ENCODE data around the gene SSR2. TPM values are rescaled to one million over a fixed set of nuclear protein-coding genes. Genes with fewer than 3 reads are reported as not detected.

SSR2 gene
- polyA plus RNA-seq, 4 donors = 349 to 450 (median 397) TPM

Other genes with a start within 250 kb of the SSR2 start
- gene GON4L, start 163.7 kb downstream of the SSR2 start, polyA plus RNA-seq (ENCODE audit: insufficient read length in 4 of 4) = 10 to 100 TPM; 31.1 to 62.9 (median 50.4) TPM
- gene SYT11, start 161.4 kb downstream of the SSR2 start, polyA plus RNA-seq (ENCODE audit: insufficient read length in 4 of 4) = 10 to 100 TPM; 17.2 to 21.4 (median 20.4) TPM
- gene RIT1, start 109.6 kb downstream of the SSR2 start, polyA plus RNA-seq (ENCODE audit: insufficient read length in 4 of 4) = 10 to 100 TPM; 42.9 to 60.3 (median 47.6) TPM
- 10 to 100 TPM; 39.4 to 88.1 (median 60.5) TPM for gene KHDC4, start 86.5 kb downstream of the SSR2 start, polyA plus RNA-seq (ENCODE audit: insufficient read length in 4 of 4)
- under 1 TPM; 0.14 to 0.23 (median 0.19) TPM for gene RXFP4, start 79.3 kb downstream of the SSR2 start, polyA plus RNA-seq (ENCODE audit: insufficient read length in 4 of 4)
- gene ARHGEF2, start 42.4 kb downstream of the SSR2 start, polyA plus RNA-seq (ENCODE audit: insufficient read length in 4 of 4) = 10 to 100 TPM; 77.9 to 97.8 (median 81.2) TPM
- 10 to 100 TPM; 46.9 to 61.7 (median 51.8) TPM for gene UBQLN4, start 32.8 kb upstream of the SSR2 start, polyA plus RNA-seq (ENCODE audit: insufficient read length in 4 of 4)
- 10 to 100 TPM; 53.9 to 67.9 (median 60.2) TPM for gene LAMTOR2, start 33.8 kb upstream of the SSR2 start, polyA plus RNA-seq (ENCODE audit: insufficient read length in 4 of 4)
- gene RAB25, start 40.2 kb upstream of the SSR2 start, polyA plus RNA-seq (ENCODE audit: insufficient read length in 4 of 4) = 10 to 100 TPM; 51.0 to 63.6 (median 55.5) TPM
- 10 to 100 TPM; 40.9 to 53.6 (median 46.9) TPM for gene MEX3A, start 61.5 kb upstream of the SSR2 start, polyA plus RNA-seq (ENCODE audit: insufficient read length in 4 of 4)
- gene LMNA, start 93.8 kb upstream of the SSR2 start, polyA plus RNA-seq (ENCODE audit: insufficient read length in 4 of 4) = 100 to 1,000 TPM in 3 of 4 donors, 10 to 100 TPM in 1; 81.2 to 114 (median 104) TPM
- gene SEMA4A, start 132.6 kb upstream of the SSR2 start, polyA plus RNA-seq (ENCODE audit: insufficient read length in 4 of 4) = 10 to 100 TPM; 18.3 to 24.5 (median 22.1) TPM
- 10 to 100 TPM; 23.5 to 32.0 (median 28.6) TPM for gene SLC25A44, start 173.2 kb upstream of the SSR2 start, polyA plus RNA-seq (ENCODE audit: insufficient read length in 4 of 4)
- gene PMF1, start 192.1 kb upstream of the SSR2 start, polyA plus RNA-seq (ENCODE audit: insufficient read length in 4 of 4) = 100 to 1,000 TPM in 2 of 4 donors, 10 to 100 TPM in 2; 78.4 to 103 (median 97.6) TPM
- 1 to 10 TPM; 1.0 to 7.5 (median 4.3) TPM for gene BGLAP, start 221.2 kb upstream of the SSR2 start, polyA plus RNA-seq (ENCODE audit: insufficient read length in 4 of 4)
- 1 to 10 TPM; 2.9 to 8.0 (median 4.9) TPM for gene PAQR6, start 227.1 kb upstream of the SSR2 start, polyA plus RNA-seq (ENCODE audit: insufficient read length in 4 of 4)